Fibroblast of upper back skin (primary cell): Measurements from ENCODE around the gene FBL.
"Not testable (repeated sequence)": the region's sequence is repeated elsewhere in the genome, so short reads cannot be mapped to it uniquely, and the experiment has no call there.

Experiments
- DNase-seq: peaks from one replicate; pipeline ENCODE4 v3.0.0-alpha.2; 2013

The FBL gene

GRCh38 chr19:39845933-39846677 is at the start of gene FBL:
Gene FBL, minus strand, starts transcription at chr19:39846379. Its CDS starts 79 bp downstream, at chr19:39846300.
- peak; percentile 90 for DNase-seq

GRCh38 chr19:39895096-39895495 is 48.9 kb upstream of the FBL start:
- DNase-seq, result not testable (repeated sequence)

- not testable (repeated sequence) for DNase-seq
These were observed 48.0 kb upstream of the FBL start for GRCh38 chr19:39894236-39894606.

GRCh38 chr19:39893366-39894235 is 47.4 kb upstream of the FBL start:
- DNase-seq, result not testable (repeated sequence)

GRCh38 chr19:39892506-39892902 is 46.3 kb upstream of the FBL start:
- not testable (repeated sequence) for DNase-seq

GRCh38 chr19:39891660-39892505 is 45.7 kb upstream of the FBL start:
- DNase-seq, result not testable (repeated sequence)

GRCh38 chr19:39890755-39891551 is 44.8 kb upstream of the FBL start:
- DNase-seq, result no peak

GRCh38 chr19:39889872-39890754 is 43.9 kb upstream of the FBL start:
- not testable (repeated sequence) for DNase-seq

GRCh38 chr19:39887456-39887951 is 41.3 kb upstream of the FBL start:
- DNase-seq, result not testable (repeated sequence)

- DNase-seq, result not testable (repeated sequence)
These were observed 39.8 kb upstream of the FBL start for GRCh38 chr19:39885821-39886554.

GRCh38 chr19:39884721-39885120 is 38.5 kb upstream of the FBL start:
- DNase-seq, result not testable (repeated sequence)

GRCh38 chr19:39882645-39883044 is 36.5 kb upstream of the FBL start:
- not testable (repeated sequence) for DNase-seq

GRCh38 chr19:39881495-39882110 is 35.4 kb upstream of the FBL start:
- not testable (repeated sequence) for DNase-seq

GRCh38 chr19:39880241-39880640 is 34.1 kb upstream of the FBL start:
- not testable (repeated sequence) for DNase-seq

GRCh38 chr19:39879796-39880195 is 33.6 kb upstream of the FBL start:
- not testable (repeated sequence) for DNase-seq

GRCh38 chr19:39878866-39879265 is 32.7 kb upstream of the FBL start:
- DNase-seq, result not testable (repeated sequence)

- no peak for DNase-seq
These were observed 32.2 kb upstream of the FBL start for GRCh38 chr19:39878398-39878797.

GRCh38 chr19:39877982-39878381 is 31.8 kb upstream of the FBL start:
- not testable (repeated sequence) for DNase-seq

GRCh38 chr19:39877488-39877887 is 31.3 kb upstream of the FBL start:
- not testable (repeated sequence) for DNase-seq
